WTC11 (cell line): ENCODE results near the gene SECISBP2. TPM values are rescaled to one million over a fixed set of nuclear protein-coding genes. Genes with fewer than 3 reads are reported as not detected.
A peak's percentile ranks its signal among the peaks of the same experiment; 100 is the strongest.

Source experiments
- ATAC-seq: fragments of 200-7000 bp; cut with Tn5 transposase; 2 replicates; pipeline ENCODE4 v1.10.0; 2021; ENCODE audit warnings: mild to moderate bottlenecking, moderate library complexity
- CTCF ChIA-PET: fragments of 300-600 bp; sonication (Branson Sonifier 250); formaldehyde crosslinking; loops from one replicate; lab custom pipeline; 2021; ENCODE audit warnings: antibody characterized with exemption; lab: Charles Lee
- POLR2A ChIA-PET: fragments of 350-600 bp; sonication (Branson Sonifier 250); formaldehyde crosslinking; loops from one replicate; lab custom pipeline; 2021; ENCODE audit warnings: antibody characterized with exemption; lab: Charles Lee
- DNase-seq: peaks from one replicate; pipeline ENCODE4 v3.0.0; 2021; ENCODE audit warnings: low spot score
- H3K27ac Mint-ChIP-seq: 2 replicates; pipeline ENCODE4 v1.8.0; 2021; ENCODE audit warnings: mixed read lengths
- H3K27me3 Mint-ChIP-seq: 2 replicates; pipeline ENCODE4 v1.8.0; 2021; ENCODE audit warnings: low read depth, mild to moderate bottlenecking, moderate library complexity, mixed read lengths
- H3K36me3 Mint-ChIP-seq: 2 replicates; pipeline ENCODE4 v1.8.0; 2021; ENCODE audit warnings: mixed read lengths
- H3K4me1 Mint-ChIP-seq: 2 replicates; pipeline ENCODE4 v1.8.0; 2022; ENCODE audit warnings: mixed read lengths
- H3K4me3 Mint-ChIP-seq: 2 replicates; pipeline ENCODE4 v1.8.0; 2021; ENCODE audit warnings: mild to moderate bottlenecking, moderate library complexity, mixed read lengths
- H3K9me3 Mint-ChIP-seq: 2 replicates; pipeline ENCODE4 v1.8.0; 2021; ENCODE audit warnings: mixed read lengths
- FOXJ3 ChIP-seq: sonication (generic); formaldehyde crosslinking; IDR thresholded peaks from 2 replicates; pipeline ENCODE4 v1.9.0; 2021; ENCODE audit warnings: missing genetic modification reagents, mild to moderate bottlenecking, borderline replicate concordance
- GABPB1 ChIP-seq: sonication (generic); formaldehyde crosslinking; IDR thresholded peaks from 2 replicates; pipeline ENCODE4 v1.8.1; 2023; ENCODE audit warnings: mild to moderate bottlenecking, missing genetic modification reagents
- JUN ChIP-seq: sonication (generic); formaldehyde crosslinking; IDR thresholded peaks from 2 replicates; pipeline ENCODE4 v1.8.0; 2023; ENCODE audit warnings: mild to moderate bottlenecking, missing genetic modification reagents
- KAT7 ChIP-seq: sonication (generic); formaldehyde crosslinking; IDR thresholded peaks from 2 replicates; pipeline ENCODE4 v1.8.1; 2023; ENCODE audit warnings: missing genetic modification reagents, mild to moderate bottlenecking, borderline replicate concordance
- RELA ChIP-seq: sonication (generic); formaldehyde crosslinking; IDR thresholded peaks from 2 replicates; pipeline ENCODE4 v1.8.1; 2022; ENCODE audit warnings: missing genetic modification reagents, mild to moderate bottlenecking, borderline replicate concordance
- SOX15 ChIP-seq: fragments of 250-450 bp; sonication (Bioruptor Pico); IDR thresholded peaks from 2 replicates; pipeline ENCODE4 v1.9.0; 2021; ENCODE audit warnings: mild to moderate bottlenecking
- TCF7 ChIP-seq: sonication (generic); formaldehyde crosslinking; IDR thresholded peaks from 2 replicates; pipeline ENCODE4 v1.8.0; 2022; ENCODE audit warnings: mild to moderate bottlenecking, low read depth, missing genetic modification reagents, moderate library complexity
- total RNA-seq: library from RNA; stranded (reverse); gene quantifications from 3 replicates; pipeline ENCODE4 v1.2.3, GENCODE V29; 2021
- TF ChIP-seq, protein P1 (sequence below): sonication (generic); formaldehyde crosslinking; IDR thresholded peaks from 2 replicates; pipeline ENCODE4 v1.8.1; 2022; ENCODE audit warnings: mild to moderate bottlenecking, missing genetic modification reagents, moderate library complexity, borderline replicate concordance
- TF ChIP-seq, protein P2 (sequence below): fragments of 200-600 bp; IDR thresholded peaks from 2 replicates; pipeline ENCODE4 v1.8.0; 2022; ENCODE audit warnings: antibody characterized with exemption
- TF ChIP-seq, protein P3 (sequence below): sonication (generic); formaldehyde crosslinking; conservative IDR thresholded peaks from 2 replicates; pipeline ENCODE4 v1.8.1; 2022; ENCODE audit warnings: mild to moderate bottlenecking, missing genetic modification reagents
- TF ChIP-seq, protein P4 (sequence below): sonication (generic); formaldehyde crosslinking; IDR thresholded peaks from 2 replicates; pipeline ENCODE4 v1.8.1; 2022; ENCODE audit warnings: missing genetic modification reagents, borderline replicate concordance
- TF ChIP-seq, protein P5 (sequence below): fragments of 250-450 bp; sonication (Bioruptor Pico); IDR thresholded peaks from 2 replicates; pipeline ENCODE4 v2.1.2; 2022; ENCODE audit warnings: mild to moderate bottlenecking, moderate library complexity

Gene SECISBP2
- total RNA-seq, 1 experiment from 2014 or later = 66.2 TPM

DNA sequence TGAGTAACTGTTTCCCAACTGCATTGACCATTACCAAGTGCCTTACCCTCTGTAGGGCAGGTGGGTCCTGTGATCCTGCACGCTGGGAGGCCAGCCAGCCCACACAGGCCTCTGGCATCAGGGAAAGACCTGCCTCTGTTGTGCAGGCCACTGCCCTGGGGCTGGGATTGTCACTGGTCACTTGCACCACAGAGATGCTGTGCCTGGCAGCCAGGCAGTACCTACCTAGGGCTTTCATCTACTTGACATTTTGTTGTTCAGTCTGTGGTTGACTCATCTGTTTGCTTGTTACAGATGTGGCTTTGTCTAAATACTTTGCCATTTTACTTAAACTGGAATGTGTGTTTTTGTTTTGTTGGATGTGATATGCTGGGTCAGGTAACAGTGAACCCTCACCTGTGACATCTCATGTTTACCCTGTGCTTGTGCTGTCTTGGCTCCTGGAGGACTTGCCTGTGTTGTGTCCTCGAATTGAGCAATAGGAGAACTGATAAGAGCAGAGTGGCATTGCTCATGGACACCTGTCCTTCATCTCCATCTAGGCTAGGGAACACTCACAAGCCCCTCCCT, 32.8 kb downstream of the SECISBP2 start:
- no peak overlapping the region for H3K4me3 Mint-ChIP-seq
- H3K9me3 Mint-ChIP-seq = no peaks in the 10 kb centered on the region
- CTCF ChIA-PET = no interaction called here
- no peak for ATAC-seq
- H3K27me3 Mint-ChIP-seq = no peaks in the 10 kb centered on the region
- POLR2A ChIA-PET = no interaction called here
- peaks cover 91% of the 10 kb centered on the region for H3K36me3 Mint-ChIP-seq
- H3K27ac Mint-ChIP-seq = no peak overlapping the region
- TF ChIP-seq, protein P1, sequence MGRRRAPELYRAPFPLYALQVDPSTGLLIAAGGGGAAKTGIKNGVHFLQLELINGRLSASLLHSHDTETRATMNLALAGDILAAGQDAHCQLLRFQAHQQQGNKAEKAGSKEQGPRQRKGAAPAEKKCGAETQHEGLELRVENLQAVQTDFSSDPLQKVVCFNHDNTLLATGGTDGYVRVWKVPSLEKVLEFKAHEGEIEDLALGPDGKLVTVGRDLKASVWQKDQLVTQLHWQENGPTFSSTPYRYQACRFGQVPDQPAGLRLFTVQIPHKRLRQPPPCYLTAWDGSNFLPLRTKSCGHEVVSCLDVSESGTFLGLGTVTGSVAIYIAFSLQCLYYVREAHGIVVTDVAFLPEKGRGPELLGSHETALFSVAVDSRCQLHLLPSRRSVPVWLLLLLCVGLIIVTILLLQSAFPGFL (CRISPR knock-in tag) = no peak
- peak; percentile 56; the same call in 1 of the 2 replicates for TF ChIP-seq GABPB1
- TF ChIP-seq, all 79 proteins: peak for 1
- no peak for DNase-seq
- H3K4me1 Mint-ChIP-seq = no peaks in the 10 kb centered on the region

DNA sequence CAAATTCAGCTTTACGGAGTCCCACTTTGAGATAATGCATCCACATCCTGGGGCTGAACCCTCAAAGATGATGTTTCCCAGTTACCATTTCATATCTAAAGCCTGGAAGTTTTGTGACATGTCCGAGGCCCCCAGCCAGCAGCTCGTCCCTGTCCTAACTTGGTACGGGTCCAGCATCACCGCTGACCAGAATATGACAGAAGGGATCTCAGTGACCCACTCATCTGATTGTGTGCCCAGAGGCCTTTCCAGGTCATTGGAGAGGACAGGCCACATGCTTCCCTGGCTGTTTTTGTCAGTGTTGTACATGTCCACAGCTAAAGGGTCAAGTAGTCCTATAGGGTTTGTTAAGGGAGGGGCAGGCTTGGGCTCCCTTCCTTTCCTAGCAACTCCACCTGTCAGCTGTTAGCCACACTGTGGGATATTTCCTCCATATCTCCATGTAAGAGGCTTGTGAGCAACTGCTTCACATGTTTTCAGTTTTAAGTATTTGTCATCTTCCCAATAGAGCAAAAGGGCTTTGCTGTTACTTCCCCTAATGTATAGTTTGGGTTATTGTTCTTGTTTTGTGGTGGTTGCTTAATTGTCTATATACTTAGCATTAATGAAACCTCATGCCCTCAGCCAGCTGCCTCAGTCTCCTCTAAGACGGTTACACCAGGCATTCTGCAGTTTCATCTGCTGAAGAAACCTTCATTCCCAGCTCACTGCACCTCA, 33.4 kb downstream of the SECISBP2 start:
- H3K4me3 Mint-ChIP-seq = no peak overlapping the region

DNA sequence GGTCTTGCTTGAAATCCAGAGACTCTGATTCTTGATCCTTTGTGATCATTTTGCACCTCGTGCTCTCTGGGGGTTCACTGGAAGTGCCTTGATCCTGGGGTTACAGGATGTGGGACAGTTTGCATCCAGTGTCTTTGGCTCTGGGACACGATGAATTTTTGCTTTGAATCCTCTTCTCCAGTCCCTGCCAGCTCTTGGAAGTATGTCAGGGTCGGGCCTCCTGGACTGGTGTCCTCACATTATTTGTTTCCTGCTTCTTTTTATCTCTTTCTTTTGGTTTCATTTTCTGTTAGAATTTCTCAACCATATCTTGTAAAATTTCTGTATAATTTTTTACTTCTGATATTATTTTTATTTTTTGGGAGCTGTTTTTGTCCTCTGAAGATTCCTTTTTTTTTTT, 34.2 kb downstream of the SECISBP2 start:
- no peaks in the 10 kb centered on the region for H3K4me1 Mint-ChIP-seq
- no peak overlapping the region for H3K4me3 Mint-ChIP-seq
- H3K36me3 Mint-ChIP-seq = peaks cover 92% of the 10 kb centered on the region
- POLR2A ChIA-PET = no interaction called here
- no peak for DNase-seq
- CTCF ChIA-PET = no interaction called here
- no peak overlapping the region for H3K27ac Mint-ChIP-seq
- ATAC-seq = no peak
- no peaks in the 10 kb centered on the region for H3K9me3 Mint-ChIP-seq
- H3K27me3 Mint-ChIP-seq = no peaks in the 10 kb centered on the region
- TF ChIP-seq JUN (CRISPR knock-in tag) (no peak), RELA (CRISPR knock-in tag) (no peak), FOXJ3 (CRISPR knock-in tag) (no peak), SOX15 (CRISPR knock-in tag) (no peak)
- TF ChIP-seq, protein P2, sequence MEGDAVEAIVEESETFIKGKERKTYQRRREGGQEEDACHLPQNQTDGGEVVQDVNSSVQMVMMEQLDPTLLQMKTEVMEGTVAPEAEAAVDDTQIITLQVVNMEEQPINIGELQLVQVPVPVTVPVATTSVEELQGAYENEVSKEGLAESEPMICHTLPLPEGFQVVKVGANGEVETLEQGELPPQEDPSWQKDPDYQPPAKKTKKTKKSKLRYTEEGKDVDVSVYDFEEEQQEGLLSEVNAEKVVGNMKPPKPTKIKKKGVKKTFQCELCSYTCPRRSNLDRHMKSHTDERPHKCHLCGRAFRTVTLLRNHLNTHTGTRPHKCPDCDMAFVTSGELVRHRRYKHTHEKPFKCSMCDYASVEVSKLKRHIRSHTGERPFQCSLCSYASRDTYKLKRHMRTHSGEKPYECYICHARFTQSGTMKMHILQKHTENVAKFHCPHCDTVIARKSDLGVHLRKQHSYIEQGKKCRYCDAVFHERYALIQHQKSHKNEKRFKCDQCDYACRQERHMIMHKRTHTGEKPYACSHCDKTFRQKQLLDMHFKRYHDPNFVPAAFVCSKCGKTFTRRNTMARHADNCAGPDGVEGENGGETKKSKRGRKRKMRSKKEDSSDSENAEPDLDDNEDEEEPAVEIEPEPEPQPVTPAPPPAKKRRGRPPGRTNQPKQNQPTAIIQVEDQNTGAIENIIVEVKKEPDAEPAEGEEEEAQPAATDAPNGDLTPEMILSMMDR = no peak
- TF ChIP-seq, protein P3, sequence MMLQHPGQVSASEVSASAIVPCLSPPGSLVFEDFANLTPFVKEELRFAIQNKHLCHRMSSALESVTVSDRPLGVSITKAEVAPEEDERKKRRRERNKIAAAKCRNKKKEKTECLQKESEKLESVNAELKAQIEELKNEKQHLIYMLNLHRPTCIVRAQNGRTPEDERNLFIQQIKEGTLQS (CRISPR knock-in tag) = no peak
- TF ChIP-seq, protein P4, sequence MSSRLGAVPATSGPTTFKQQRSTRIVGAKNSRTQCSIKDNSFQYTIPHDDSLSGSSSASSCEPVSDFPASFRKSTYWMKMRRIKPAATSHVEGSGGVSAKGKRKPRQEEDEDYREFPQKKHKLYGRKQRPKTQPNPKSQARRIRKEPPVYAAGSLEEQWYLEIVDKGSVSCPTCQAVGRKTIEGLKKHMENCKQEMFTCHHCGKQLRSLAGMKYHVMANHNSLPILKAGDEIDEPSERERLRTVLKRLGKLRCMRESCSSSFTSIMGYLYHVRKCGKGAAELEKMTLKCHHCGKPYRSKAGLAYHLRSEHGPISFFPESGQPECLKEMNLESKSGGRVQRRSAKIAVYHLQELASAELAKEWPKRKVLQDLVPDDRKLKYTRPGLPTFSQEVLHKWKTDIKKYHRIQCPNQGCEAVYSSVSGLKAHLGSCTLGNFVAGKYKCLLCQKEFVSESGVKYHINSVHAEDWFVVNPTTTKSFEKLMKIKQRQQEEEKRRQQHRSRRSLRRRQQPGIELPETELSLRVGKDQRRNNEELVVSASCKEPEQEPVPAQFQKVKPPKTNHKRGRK = no peak
- TF ChIP-seq, protein P5, sequence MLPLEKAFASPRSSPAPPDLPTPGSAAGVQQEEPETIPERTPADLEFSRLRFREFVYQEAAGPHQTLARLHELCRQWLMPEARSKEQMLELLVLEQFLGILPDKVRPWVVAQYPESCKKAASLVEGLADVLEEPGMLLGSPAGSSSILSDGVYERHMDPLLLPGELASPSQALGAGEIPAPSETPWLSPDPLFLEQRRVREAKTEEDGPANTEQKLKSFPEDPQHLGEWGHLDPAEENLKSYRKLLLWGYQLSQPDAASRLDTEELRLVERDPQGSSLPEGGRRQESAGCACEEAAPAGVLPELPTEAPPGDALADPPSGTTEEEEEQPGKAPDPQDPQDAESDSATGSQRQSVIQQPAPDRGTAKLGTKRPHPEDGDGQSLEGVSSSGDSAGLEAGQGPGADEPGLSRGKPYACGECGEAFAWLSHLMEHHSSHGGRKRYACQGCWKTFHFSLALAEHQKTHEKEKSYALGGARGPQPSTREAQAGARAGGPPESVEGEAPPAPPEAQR (CRISPR knock-in tag) = no peak

More for the DNA sequence above, 33.4 kb downstream of the SECISBP2 start:
- DNase-seq (no peak), ATAC-seq (no peak)
- H3K9me3 Mint-ChIP-seq = no peaks in the 10 kb centered on the region
- CTCF ChIA-PET = no interaction called here
- no peaks in the 10 kb centered on the region for H3K4me1 Mint-ChIP-seq
- peaks cover 91% of the 10 kb centered on the region for H3K36me3 Mint-ChIP-seq
- no peak overlapping the region for H3K27ac Mint-ChIP-seq
- TF ChIP-seq KAT7 = no peak
- TF ChIP-seq TCF7 (CRISPR knock-in tag) = no peak
- H3K27me3 Mint-ChIP-seq = no peaks in the 10 kb centered on the region
- POLR2A ChIA-PET = no interaction called here
